Omental fat pad (tissue), 4 donors: ENCODE measurements around the gene ZNF598. TPM values are rescaled to one million over a fixed set of nuclear protein-coding genes. Genes with fewer than 3 reads are reported as not detected.

Source experiments
- ATAC-seq: fragments of 150-250 bp; one replicate; pipeline ENCODE4 v1.9.1; 2016; ENCODE audit warnings: mild to moderate bottlenecking, moderate library complexity; ENCODE audit not compliant: low FRiP score
- DNase-seq: peaks from one replicate; pipeline ENCODE4 v3.0.0-alpha.2; 2019; ENCODE audit warnings: low spot score
- total RNA-seq, 4 donors: library from RNA; depleted of rRNA; stranded (reverse); fragments of >200 nt; gene quantifications; one replicate each; pipeline ENCODE4 v1.1.0, GENCODE V29; 2016
- TF ChIP-seq, protein P1 (sequence below), 3 donors: fragments of 450-650 bp; IDR thresholded peaks; one replicate each; pipeline ENCODE4 v1.5.1; 2016 to 2017; ENCODE audit warnings: antibody characterized with exemption in 3 of 3, mild to moderate bottlenecking in 3 of 3, moderate library complexity in 2 of 3

Gene ZNF598
- total RNA-seq, 4 donors from 2014 or later: 19.1 to 49.0 (median 24.3) TPM

GRCh38 chr16:2045965-2046892 is 36.6 kb upstream of the ZNF598 start:
- TF ChIP-seq, protein P1, sequence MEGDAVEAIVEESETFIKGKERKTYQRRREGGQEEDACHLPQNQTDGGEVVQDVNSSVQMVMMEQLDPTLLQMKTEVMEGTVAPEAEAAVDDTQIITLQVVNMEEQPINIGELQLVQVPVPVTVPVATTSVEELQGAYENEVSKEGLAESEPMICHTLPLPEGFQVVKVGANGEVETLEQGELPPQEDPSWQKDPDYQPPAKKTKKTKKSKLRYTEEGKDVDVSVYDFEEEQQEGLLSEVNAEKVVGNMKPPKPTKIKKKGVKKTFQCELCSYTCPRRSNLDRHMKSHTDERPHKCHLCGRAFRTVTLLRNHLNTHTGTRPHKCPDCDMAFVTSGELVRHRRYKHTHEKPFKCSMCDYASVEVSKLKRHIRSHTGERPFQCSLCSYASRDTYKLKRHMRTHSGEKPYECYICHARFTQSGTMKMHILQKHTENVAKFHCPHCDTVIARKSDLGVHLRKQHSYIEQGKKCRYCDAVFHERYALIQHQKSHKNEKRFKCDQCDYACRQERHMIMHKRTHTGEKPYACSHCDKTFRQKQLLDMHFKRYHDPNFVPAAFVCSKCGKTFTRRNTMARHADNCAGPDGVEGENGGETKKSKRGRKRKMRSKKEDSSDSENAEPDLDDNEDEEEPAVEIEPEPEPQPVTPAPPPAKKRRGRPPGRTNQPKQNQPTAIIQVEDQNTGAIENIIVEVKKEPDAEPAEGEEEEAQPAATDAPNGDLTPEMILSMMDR (IDR thresholded peaks at IDR 0.05): no peak
- ATAC-seq (no peak), DNase-seq (no peak)

DNA sequence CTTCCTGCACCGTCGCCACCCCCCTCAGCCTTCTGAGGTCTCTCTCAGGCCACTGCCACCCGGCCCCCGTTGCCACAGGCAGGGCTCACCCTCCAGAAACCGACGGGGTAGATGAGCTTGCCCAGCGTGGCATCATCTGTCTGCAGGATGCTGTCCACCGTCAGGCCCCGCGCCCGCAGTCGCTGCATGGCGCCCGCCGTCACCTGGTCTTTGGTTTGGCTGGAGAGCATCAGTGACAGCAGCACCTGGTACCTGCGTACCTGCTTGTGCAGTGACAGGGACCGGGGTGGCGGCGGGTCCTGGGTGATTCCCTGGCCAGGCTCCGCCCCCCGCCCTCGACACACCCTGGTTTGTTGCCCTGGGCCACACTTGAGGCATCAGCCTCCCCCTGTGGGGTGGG is 34.9 kb upstream of the ZNF598 start:
- TF ChIP-seq, protein P1 (IDR thresholded peaks at IDR 0.05): no peak
- DNase-seq (no peak), ATAC-seq (no peak)

GRCh38 chr16:2043667-2044451 is 34.2 kb upstream of the ZNF598 start:
- ATAC-seq (peak; percentile 7), DNase-seq (no peak)
- TF ChIP-seq, protein P1 (IDR thresholded peaks at IDR 0.05): no peak

DNA sequence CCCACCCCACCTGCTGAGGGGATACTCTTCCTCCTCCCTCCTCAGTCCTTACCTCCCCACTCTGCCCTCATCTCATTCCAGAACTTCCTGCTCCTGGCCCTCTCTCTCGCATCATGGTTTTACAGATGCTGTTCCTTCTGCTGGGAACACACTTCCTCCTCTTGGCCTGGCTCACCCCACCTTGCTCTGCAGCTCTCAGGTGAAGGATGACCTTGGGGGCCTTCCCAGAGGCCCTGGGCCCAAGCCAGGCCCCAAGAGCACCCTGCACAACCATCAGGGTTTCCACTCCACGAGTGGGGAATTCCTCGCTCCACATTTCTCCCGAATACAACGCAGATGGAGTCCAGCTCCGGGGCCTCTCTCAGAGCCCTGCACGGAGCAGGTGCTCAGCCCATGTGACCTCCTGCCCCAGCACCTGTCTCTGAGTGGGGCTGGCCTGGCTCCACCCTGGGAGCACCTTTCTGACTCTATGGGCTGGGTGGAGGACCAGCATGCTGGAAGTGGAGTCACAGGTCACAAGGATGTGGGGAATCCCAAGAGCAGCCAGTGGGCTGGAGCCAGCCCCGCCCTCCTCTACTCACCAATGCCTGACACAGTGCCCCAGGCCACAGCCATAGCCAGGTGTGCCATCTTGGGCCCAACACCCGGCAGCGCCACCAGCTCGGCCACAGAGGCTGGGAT is 33.5 kb upstream of the ZNF598 start:
- TF ChIP-seq, protein P1 (IDR thresholded peaks at IDR 0.05): no peak
- ATAC-seq: no peak
- no peak for DNase-seq

GRCh38 chr16:2042171-2042985 is 32.8 kb upstream of the ZNF598 start:
- no peak for ATAC-seq
- TF ChIP-seq, protein P1 (IDR thresholded peaks at IDR 0.05): no peak

More at GRCh38 chr16:2042171-2042985, 32.8 kb upstream of the ZNF598 start:
- no peak for DNase-seq
